H1 (cell line): ENCODE measurements around the gene PPOX. TPM values are rescaled to one million over a fixed set of nuclear protein-coding genes. Genes with fewer than 3 reads are reported as not detected.

ENCODE experiments used
- CTCF ChIA-PET: fragments of 300-600 bp; sonication (Branson Sonifier 250); formaldehyde crosslinking; loops from one replicate; lab custom pipeline; 2021; ENCODE audit not compliant: partially characterized antibody; lab: Charles Lee
- POLR2A ChIA-PET: fragments of 300-600 bp; sonication (Branson Sonifier 250); formaldehyde crosslinking; loops from one replicate; lab custom pipeline; 2021; ENCODE audit warnings: inconsistent platforms; ENCODE audit not compliant: partially characterized antibody; lab: Charles Lee
- DNase-seq, 2 experiments: peaks; one replicate each; pipeline versions ENCODE4 v3.0.0 to v3.0.0-alpha.2; 2010 to 2022; ENCODE audit warnings: low spot score in 2 of 2, low read depth in 1 of 2, mixed read lengths in 1 of 2
- FAIRE-seq: peaks from 2 replicates; lab custom pipeline; 2011; peaks lifted over from hg19 to GRCh38; lab: Jason Lieb, UNC
- H2AFZ ChIP-seq: 2 replicates; pipeline ENCODE4 v1.8.1; 2012; ENCODE audit warnings: low read length, inconsistent platforms
- H2AK5ac ChIP-seq: 2 replicates; pipeline ENCODE4 v1.6.1; 2013; ENCODE audit warnings: low read depth, low read length
- H2BK120ac ChIP-seq: replicated peaks from 2 replicates; pipeline ENCODE3; 2013; ENCODE audit warnings: low read depth, low read length, inconsistent platforms
- H2BK12ac ChIP-seq: 2 replicates; pipeline ENCODE4 v1.6.1; 2013; ENCODE audit warnings: low read depth, low read length
- H2BK15ac ChIP-seq: 2 replicates; pipeline ENCODE4 v1.6.1; 2013; ENCODE audit warnings: low read length
- H2BK20ac ChIP-seq: 2 replicates; pipeline ENCODE4 v1.6.1; 2013; ENCODE audit warnings: low read length
- H2BK5ac ChIP-seq: 2 replicates; pipeline ENCODE4 v1.6.1; 2013; ENCODE audit warnings: low read depth, low read length
- H3K14ac ChIP-seq: 2 replicates; pipeline ENCODE4 v1.6.1; 2013; ENCODE audit warnings: inconsistent platforms; ENCODE audit not compliant: insufficient read length
- H3K18ac ChIP-seq: 2 replicates; pipeline ENCODE4 v1.6.1; 2013; ENCODE audit warnings: low read length; ENCODE audit errors: extremely low read depth
- H3K23ac ChIP-seq: 2 replicates; pipeline ENCODE4 v1.6.1; 2013; ENCODE audit warnings: inconsistent platforms; ENCODE audit not compliant: insufficient read length
- H3K23me2 ChIP-seq: 2 replicates; pipeline ENCODE4 v1.6.1; 2013; ENCODE audit warnings: low read depth, low read length
- H3K27ac ChIP-seq: 2 replicates; pipeline ENCODE4 v1.6.1; 2011; ENCODE audit warnings: low read depth, low read length, inconsistent platforms
- H3K27me3 ChIP-seq, 4 experiments: replicated peaks in 1 of 4; 1 replicate in 1 of 4; 2 replicates in 3 of 4; pipeline versions ENCODE4 v1.6.1 to v1.8.1; 2011 to 2013; ENCODE audit warnings: low read length in 3 of 4, mild to moderate bottlenecking in 3 of 4, inconsistent platforms in 2 of 4, mixed read lengths in 2 of 4, moderate library complexity in 1 of 4; ENCODE audit not compliant: control insufficient read depth in 3 of 4, insufficient read depth in 3 of 4; ENCODE audit errors: extremely low read depth in 1 of 4
- H3K36me3 ChIP-seq, 4 experiments: 2 replicates each; pipeline versions ENCODE4 v1.6.1 to v1.8.1; 2011 to 2013; ENCODE audit warnings: mild to moderate bottlenecking in 4 of 4, low read length in 3 of 4, moderate library complexity in 2 of 4, control low read depth in 1 of 4, inconsistent platforms in 1 of 4; ENCODE audit not compliant: insufficient read depth in 4 of 4, control insufficient read depth in 2 of 4
- H3K4ac ChIP-seq: replicated peaks from 2 replicates; pipeline ENCODE3; 2013; ENCODE audit warnings: low read length, low read depth, mixed read lengths, inconsistent platforms; ENCODE audit not compliant: insufficient read length
- H3K4me1 ChIP-seq, 4 experiments: replicated peaks in 1 of 4; 1 replicate in 1 of 4; 2 replicates in 3 of 4; pipeline versions ENCODE4 v1.6.1 to v1.8.1; 2011 to 2013; ENCODE audit warnings: low read length in 3 of 4, inconsistent platforms in 2 of 4, mixed read lengths in 1 of 4; ENCODE audit not compliant: insufficient read depth in 4 of 4, control insufficient read depth in 3 of 4
- H3K4me2 ChIP-seq, 2 experiments: 2 replicates each; pipeline versions ENCODE4 v1.6.1 to v1.8.1; 2011 to 2013; ENCODE audit warnings: low read depth in 2 of 2, low read length in 2 of 2, control low read depth in 1 of 2, inconsistent platforms in 1 of 2, mild to moderate bottlenecking in 1 of 2; ENCODE audit not compliant: insufficient read depth in 1 of 2
- H3K4me3 ChIP-seq, 4 experiments: fragments of 200-600, 300-600 bp in 1 of 4; sonication (generic), shearing (Covaris generic), sonication (Bioruptor Twin) in 1 of 4; 2 replicates each; pipeline versions ENCODE4 v1.5.1 to v1.8.1; 2011 to 2016; ENCODE audit warnings: low read length in 4 of 4, low read depth in 3 of 4, control low read depth in 2 of 4, inconsistent platforms in 2 of 4, mild to moderate bottlenecking in 2 of 4, mixed read lengths in 1 of 4, moderate library complexity in 1 of 4; ENCODE audit not compliant: insufficient read depth in 2 of 4; ENCODE audit errors: extremely low read depth in 1 of 4
- H3K56ac ChIP-seq: replicated peaks from 2 replicates; pipeline ENCODE3; 2013; ENCODE audit warnings: low read depth, mild to moderate bottlenecking, mixed read lengths, low read length, inconsistent platforms; ENCODE audit not compliant: insufficient read length
- H3K79me1 ChIP-seq: 2 replicates; pipeline ENCODE4 v1.6.1; 2013; ENCODE audit warnings: low read depth, low read length, control low read depth
- H3K79me2 ChIP-seq, 2 experiments: 2 replicates each; pipeline versions ENCODE4 v1.6.1 to v1.8.1; 2012 to 2013; ENCODE audit warnings: low read length in 2 of 2, mild to moderate bottlenecking in 2 of 2, inconsistent platforms in 1 of 2; ENCODE audit not compliant: insufficient read depth in 2 of 2, control insufficient read depth in 1 of 2
- H3K9ac ChIP-seq, 4 experiments: replicated peaks in 1 of 4; 1 replicate in 1 of 4; 2 replicates in 3 of 4; pipeline versions ENCODE4 v1.6.1 to v1.8.1; 2011 to 2013; ENCODE audit warnings: low read depth in 3 of 4, low read length in 3 of 4, control low read depth in 2 of 4, mild to moderate bottlenecking in 2 of 4, moderate library complexity in 2 of 4, inconsistent platforms in 1 of 4; ENCODE audit errors: extremely low read depth in 1 of 4
- H3K9me3 ChIP-seq, 2 experiments: 2 replicates each; pipeline versions ENCODE4 v1.6.1 to v1.8.1; 2012 to 2013; ENCODE audit warnings: mild to moderate bottlenecking in 2 of 2, moderate library complexity in 2 of 2, control low read depth in 1 of 2, inconsistent platforms in 1 of 2, low read depth in 1 of 2, low read length in 1 of 2, mixed read lengths in 1 of 2; ENCODE audit not compliant: insufficient read depth in 2 of 2
- H4K20me1 ChIP-seq, 2 experiments: replicated peaks in 1 of 2; 2 replicates each; pipeline versions ENCODE3 to v1.8.1; 2011 to 2013; ENCODE audit warnings: inconsistent platforms in 2 of 2, low read length in 2 of 2, mild to moderate bottlenecking in 1 of 2; ENCODE audit not compliant: insufficient read depth in 2 of 2, control insufficient read depth in 1 of 2
- H4K5ac ChIP-seq: 2 replicates; pipeline ENCODE4 v1.6.1; 2013; ENCODE audit warnings: low read length, low read depth, mixed read lengths, inconsistent platforms; ENCODE audit not compliant: insufficient read length
- H4K8ac ChIP-seq: 2 replicates; pipeline ENCODE4 v1.8.0; 2013; ENCODE audit warnings: mild to moderate bottlenecking, moderate library complexity, low read length, inconsistent platforms; ENCODE audit not compliant: insufficient read depth; ENCODE audit errors: extremely low read depth
- H4K91ac ChIP-seq: replicated peaks from 2 replicates; pipeline ENCODE3; 2013; ENCODE audit warnings: low read length, mixed read lengths, inconsistent platforms; ENCODE audit not compliant: insufficient read length
- JUN ChIP-seq: IDR thresholded peaks from 2 replicates; pipeline ENCODE4 v1.6.1; 2011; ENCODE audit warnings: low read depth, mild to moderate bottlenecking, improper control_type of control experiment, low read length
- RFX5 ChIP-seq: IDR thresholded peaks from 2 replicates; pipeline ENCODE4 v1.6.1; 2011; ENCODE audit warnings: low read depth, low read length, improper control_type of control experiment, borderline replicate concordance
- SIN3A ChIP-seq, 2 experiments: IDR thresholded peaks in 1 of 2; conservative IDR thresholded peaks in 1 of 2; 2 replicates each; pipeline ENCODE4 v1.6.1; 2011 to 2012; ENCODE audit warnings: low read length in 2 of 2, improper control_type of control experiment in 1 of 2, low read depth in 1 of 2, mild to moderate bottlenecking in 1 of 2
- TAF1 ChIP-seq: IDR thresholded peaks from 2 replicates; pipeline ENCODE4 v1.6.1; 2011; ENCODE audit warnings: mild to moderate bottlenecking, low read depth, low read length
- WGBS, 2 experiments: shearing (Covaris generic) in 1 of 2; methylation state at CpG; one replicate each; pipeline versions ENCODE4 v1.1.6 to v1.1.7; 2013 to 2015; ENCODE audit warnings: low lambda C conversion rate in 2 of 2, mixed read lengths in 2 of 2, inconsistent platforms in 1 of 2, low coverage in 1 of 2, missing lambda C conversion rate in 1 of 2; ENCODE audit not compliant: insufficient replicate concordance in 2 of 2, insufficient coverage in 1 of 2, insufficient read length in 1 of 2; ENCODE audit errors: extremely low coverage in 1 of 2, missing lambda C conversion rate in 1 of 2; 5-methylcytosine and 5-hydroxymethylcytosine counted together
- polyA plus RNA-seq, 7 experiments: library from polyadenylated mRNA; depleted of rRNA in 3 of 7; stranded (reverse) in 5 of 7; unstranded in 2 of 7; fragments of >200 nt in 5 of 7; fragments of 200-250 nt in 2 of 7; gene quantifications; 1 replicate in 5 of 7; 2 replicates in 1 of 7; 4 replicates in 1 of 7; pipeline versions ENCODE4 v1.2.1 to v1.2.3, GENCODE V29; 2011 to 2013; ENCODE audit warnings: missing spikeins in 2 of 7, mixed read lengths in 2 of 7
- total RNA-seq: library from RNA; stranded (reverse); fragmentation: NEBNext Ultra II Directional; extraction: Animal tissue kit (Norgen Biotek cat#: 25700); gene quantifications from 2 replicates; pipeline ENCODE4 v1.2.1, GENCODE V29; 2021

The PPOX gene
- total and polyA plus RNA-seq, 2 of the 8 experiments (the other 6 are each of a cell fraction or from before 2014, with no cell fraction given) = 39.4 to 40.4 TPM

GRCh38 chr1:161182214-161182613 lies 16.0 kb downstream of the PPOX start:
- Histone ChIP-seq H3K4me1 (peaks cover 0 to 9% (median 0%) of the 10 kb centered on the region in 4 experiments; a peak in 3 of 7 replicates), H3K14ac (no peak overlapping the region), H2BK5ac (no peak overlapping the region), H4K5ac (no peak overlapping the region), H3K4me2 (no peak overlapping the region), H2BK20ac (no peak overlapping the region), H2BK120ac (no peak overlapping the region), H3K23me2 (no peaks in the 10 kb centered on the region; the same call in 1 of the 2 replicates), H3K23ac (no peak overlapping the region), H2BK15ac (no peak overlapping the region), H4K8ac (no peak overlapping the region), H3K18ac (no peak overlapping the region), H2AK5ac (no peak overlapping the region), H4K20me1 (no peaks in the 10 kb centered on the region), H2BK12ac (no peak overlapping the region), H3K4ac (no peak overlapping the region), H3K27me3 (no peaks in the 10 kb centered on the region), H3K9me3 (no peaks in the 10 kb centered on the region), H3K27ac (no peak overlapping the region), H3K79me1 (no peaks in the 10 kb centered on the region), H3K9ac (no peak overlapping the region), H2AFZ (no peak overlapping the region), H3K79me2 (no peaks in the 10 kb centered on the region), H3K36me3 (no peaks in the 10 kb centered on the region), H4K91ac (no peak overlapping the region), H3K4me3 (no peak overlapping the region), H3K56ac (no peak overlapping the region)
- DNase-seq (no peak), FAIRE-seq (no peak)
- CTCF ChIA-PET = interaction anchor here (0.9 to 5.5 kb wide), 11 partner anchors 10 to 374 kb away, joined by 3 to 37 read pairs (median 6); partner anchors contain the start of genes NDUFS2 and PPOX
- WGBS, 2 experiments = 100% methylated on average over 1 of the region's 1 CpG; no CpG with 5 or more reads in 1 of the 2 experiments
- POLR2A ChIA-PET = interaction anchor here (0.9 to 2.9 kb wide), 5 partner anchors 9 to 257 kb away, joined by 3 to 14 read pairs (median 3); no protein-coding TSS in a partner anchor
- TF ChIP-seq RFX5 (no peak), SIN3A (conservative IDR thresholded peaks at IDR 0.05 in 1 of 2, IDR thresholded peaks at IDR 0.05 in 1 of 2; ENCODE audit: low read depth in 1 of 2, low read length in 2 of 2) (no peak), TAF1 (no peak), JUN (no peak)
